CD4-positive, alpha-beta T cell treated with Interleukin-2 at 100 ng/mL for 4 hours (primary cell): ENCODE measurements around the gene PDLIM7.

Experiments
- DNase-seq: peaks from one replicate; pipeline ENCODE4 v3.0.0-alpha.2; 2020; ENCODE audit warnings: low spot score

PDLIM7 gene

GRCh38 chr5:177524941-177525655, 27.7 kb upstream of the PDLIM7 start:
- DNase-seq: no peak

DNA sequence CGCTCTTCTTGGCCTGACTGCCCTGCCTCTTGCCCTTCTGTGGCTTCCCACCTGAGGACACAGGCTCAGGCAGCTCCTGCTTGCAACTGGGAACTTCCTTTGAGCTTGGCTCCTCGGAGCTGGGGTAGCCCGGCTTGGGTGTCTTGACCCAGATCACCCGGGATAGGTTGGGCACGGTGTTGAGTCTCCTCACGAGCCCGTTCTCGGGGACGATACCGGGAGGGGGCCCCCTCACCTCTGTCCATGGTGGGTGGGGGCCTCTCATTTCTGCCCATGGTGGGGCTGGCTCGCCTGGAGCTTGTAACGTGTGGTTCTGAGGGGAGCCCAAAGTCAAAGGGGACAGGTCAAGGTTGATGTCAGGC, 27.1 kb upstream of the PDLIM7 start:
- no peak for DNase-seq

DNA sequence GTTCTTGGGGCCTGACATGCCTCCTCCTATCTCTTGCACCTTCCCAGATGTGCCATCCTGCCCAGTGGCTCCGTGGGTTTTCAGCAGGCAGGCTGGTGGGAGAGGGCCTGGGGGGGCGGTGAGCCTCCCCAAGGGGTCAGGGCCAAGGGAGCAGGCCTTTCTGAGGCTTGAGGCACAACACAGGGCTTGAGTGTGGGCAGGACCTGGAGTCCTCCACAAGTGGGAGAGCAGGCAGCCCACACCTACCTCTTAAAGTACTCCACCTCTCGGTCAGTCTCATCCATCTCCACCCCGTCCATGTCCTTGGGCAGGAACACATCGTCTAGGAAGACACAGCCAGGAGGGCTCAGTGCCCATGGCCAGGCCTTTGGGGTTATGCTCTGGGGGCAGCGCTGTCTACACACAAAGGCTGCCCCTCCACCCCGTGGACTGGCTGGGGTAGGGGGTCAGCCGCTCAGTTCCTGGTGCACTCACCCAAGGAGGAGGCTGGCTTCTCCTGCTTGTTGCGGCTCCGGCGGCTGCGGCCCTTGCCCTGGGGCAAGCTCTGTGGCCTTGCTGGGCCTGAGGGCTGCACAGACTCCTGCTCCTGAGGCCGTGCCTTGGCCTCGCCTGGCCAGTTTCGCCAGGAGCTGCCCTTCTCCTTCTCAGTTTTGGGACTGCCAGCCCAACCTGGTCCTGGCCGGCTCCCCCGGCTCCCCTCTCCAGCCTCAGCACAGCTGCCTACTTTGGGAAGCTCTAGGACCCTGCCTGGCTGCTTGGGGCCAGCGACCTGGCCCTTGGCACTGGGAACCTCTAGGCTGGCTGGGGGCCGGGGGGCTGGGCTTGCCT, 26.5 kb upstream of the PDLIM7 start:
- no peak for DNase-seq

DNA sequence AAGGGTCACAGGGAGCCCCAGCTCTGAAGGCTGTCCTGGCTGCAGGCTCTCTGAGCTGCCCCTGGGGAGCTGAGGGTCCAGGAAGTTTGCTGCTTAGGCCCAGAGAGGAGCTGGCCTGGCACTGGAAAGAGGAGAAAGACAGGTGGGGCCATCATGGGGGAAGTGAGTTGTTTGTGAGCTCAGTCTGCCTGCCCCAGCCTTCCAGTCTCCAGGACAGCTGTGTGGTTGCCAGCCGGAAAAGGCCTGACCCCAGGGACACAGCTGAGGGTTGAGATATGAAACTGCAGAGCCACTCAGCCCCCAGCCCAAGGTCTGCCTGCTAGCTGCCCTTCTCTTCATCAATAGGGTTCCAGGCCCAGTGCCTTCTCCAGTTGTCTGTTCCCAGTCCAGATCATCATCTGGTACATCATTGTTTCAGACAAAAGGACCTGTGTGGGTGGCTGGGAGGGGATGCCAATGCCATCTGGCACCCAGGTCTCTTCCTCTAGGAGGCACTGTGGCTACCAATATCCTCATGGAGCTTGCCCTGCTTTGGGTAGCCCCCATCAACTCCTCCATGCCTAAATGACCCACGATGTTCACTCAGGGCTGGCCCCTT, 23.6 kb upstream of the PDLIM7 start:
- DNase-seq: no peak

GRCh38 chr5:177520271-177520670, 22.9 kb upstream of the PDLIM7 start:
- DNase-seq: no peak

- no peak for DNase-seq
Observed at GRCh38 chr5:177519463-177520235, 22.2 kb upstream of the PDLIM7 start.

- peak; percentile 97 for DNase-seq
Observed at GRCh38 chr5:177516601-177517568, 19.5 kb upstream of the PDLIM7 start, which contains the start of gene DDX41. Gene DDX41 (minus strand): TSS chr5:177516961. CDS start chr5:177516945, 16 bp downstream.

DNA sequence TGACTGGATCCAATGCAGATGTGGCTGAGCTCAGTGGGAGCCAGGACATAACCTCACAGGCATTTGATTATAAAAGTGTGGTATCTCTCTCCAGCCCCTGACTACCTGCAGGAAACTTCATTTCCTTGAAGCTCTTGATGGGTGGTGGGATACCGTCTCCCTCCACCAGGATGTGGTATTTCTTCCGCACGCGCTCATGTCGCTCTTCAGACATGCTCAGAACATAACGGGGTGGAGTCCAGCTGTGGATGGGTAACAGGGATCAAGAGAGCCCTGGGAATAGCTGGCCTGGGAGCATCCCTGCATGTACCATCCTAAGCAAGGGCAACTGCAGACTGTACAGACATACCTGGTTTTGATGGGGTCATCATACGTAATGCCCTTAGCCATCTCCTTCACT, 18.2 kb upstream of the PDLIM7 start:
- no peak for DNase-seq

DNA sequence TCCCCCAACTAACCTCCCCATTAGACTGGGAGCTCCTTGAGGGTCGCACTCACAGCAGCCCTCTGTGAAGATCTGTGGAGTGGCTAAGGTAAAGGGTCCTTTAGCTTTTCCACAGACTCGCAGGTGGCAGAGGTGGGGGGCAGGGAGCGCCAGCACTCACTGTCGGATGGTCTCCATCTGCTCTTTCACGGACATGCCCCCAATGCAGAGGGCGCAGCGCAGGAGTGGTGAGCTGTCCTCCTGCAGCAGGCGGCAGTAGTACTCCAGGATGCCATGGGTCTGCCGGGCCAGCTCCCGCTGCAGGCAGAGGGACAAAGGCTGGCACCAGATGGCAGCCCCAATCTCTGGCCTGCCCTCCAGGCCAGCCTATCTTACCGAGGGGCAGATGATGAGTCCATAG, 17.1 kb upstream of the PDLIM7 start:
- DNase-seq: no peak

DNA sequence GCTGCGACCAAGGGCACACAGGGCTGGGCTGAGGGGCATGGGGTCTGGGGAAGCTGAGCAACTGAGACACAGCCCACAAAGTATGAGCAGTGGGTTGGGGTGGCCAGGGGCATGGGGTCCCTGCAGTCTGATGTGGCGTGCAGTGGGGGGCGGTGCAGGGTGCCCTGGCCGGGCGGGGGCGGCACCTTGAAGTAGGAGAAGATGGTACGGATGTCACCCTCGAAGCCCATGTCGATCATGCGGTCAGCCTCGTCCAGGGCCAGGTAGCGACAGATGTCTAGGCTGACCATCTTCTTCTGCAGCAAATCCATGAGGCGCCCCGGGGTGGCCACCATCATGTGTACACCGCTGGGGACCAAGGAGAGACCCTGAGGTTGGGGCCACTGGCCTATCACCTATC, 16.1 kb upstream of the PDLIM7 start:
- no peak for DNase-seq

DNA sequence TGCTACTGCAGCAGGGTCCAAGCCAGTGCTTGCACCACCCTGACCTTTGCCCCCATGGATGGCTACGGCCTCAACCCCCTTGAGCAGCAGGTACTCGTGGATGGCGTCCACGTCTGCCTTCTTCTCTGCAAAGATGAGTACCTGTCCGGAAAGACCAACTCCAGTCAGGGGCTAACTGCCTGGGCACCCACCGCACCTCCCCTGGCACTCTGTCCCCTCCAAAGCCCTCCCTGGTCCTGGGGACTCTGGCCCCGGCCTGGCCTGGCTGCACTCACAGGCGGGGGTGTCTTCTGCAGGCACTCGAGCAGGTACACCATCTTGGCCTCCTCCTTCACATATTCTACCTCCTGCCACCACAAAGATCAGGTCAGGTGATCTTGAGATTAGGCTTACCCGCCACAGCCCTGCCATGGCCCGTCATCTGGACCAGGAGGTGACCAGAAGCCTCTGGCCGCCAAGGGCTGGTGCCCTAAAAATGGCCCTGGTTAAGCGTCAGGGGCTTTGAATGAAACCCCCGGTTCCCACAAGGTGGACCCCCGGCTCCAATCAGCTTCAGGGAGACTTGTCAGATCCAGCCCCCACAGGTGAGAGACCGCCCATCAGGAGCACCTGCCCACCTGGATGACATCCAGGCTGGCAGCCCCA, 15.5 kb upstream of the PDLIM7 start:
- no peak for DNase-seq

DNA sequence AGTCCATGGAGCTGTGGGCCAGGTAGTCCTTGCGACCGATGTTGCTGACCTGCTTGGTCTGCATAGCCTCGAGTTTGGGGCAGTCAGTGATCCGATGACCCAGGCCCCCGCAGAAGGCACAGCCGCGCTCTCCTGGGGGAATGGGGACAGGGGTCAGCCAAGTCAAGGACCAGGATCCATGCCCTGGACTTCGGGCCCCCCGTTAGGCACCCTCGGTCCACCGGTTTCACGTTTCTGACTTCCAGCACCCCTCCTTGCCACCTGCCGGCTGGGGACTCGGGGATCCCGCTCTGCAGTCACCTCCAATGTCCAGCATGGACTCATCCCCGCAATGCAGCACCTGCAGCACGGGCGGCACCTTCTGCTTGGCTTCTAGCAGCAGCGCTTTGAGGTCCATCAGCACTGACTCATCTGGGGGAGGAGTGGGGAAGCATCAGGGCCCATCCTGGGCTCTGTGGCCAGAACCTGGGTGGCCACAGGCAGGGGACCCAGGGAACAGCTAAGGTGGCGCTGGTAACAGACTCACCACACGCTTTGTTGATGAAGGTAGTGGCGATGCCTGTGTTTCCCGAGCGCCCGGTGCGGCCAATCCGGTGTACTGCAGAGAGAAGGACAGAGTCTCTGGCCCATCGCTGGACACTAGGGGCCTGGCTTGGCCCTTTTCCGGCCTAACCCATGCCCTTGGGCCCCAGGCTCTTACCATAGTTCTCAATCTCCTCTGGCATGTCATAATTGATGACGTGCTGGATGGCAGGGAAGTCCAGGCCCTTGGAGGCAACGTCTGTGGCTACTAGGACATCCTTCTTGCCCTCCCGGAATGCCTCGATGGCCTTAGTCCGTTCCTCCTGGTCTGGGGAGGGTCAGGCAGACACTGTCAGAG, 14.6 kb upstream of the PDLIM7 start:
- no peak for DNase-seq

DNA sequence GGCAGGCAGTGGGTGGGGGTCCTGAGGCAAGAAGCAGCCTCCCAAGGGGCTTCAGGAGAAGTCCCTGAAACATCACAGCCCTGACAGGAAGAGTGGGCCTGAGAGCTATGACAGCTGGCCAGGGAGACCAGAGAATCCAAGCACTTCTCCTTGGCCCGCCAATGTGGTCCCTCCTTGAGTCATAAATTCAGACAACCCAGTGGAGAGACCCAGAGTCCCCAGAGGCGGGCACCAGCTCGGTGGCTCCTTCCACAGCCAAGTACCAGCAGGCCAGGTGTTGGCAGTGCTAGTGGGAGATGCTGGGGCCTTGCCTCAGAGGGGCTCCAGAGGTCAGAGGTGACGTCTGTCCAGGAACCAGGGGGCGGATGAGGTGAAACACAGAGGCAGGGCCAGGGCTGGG, 13.8 kb upstream of the PDLIM7 start:
- no peak for DNase-seq

DNA sequence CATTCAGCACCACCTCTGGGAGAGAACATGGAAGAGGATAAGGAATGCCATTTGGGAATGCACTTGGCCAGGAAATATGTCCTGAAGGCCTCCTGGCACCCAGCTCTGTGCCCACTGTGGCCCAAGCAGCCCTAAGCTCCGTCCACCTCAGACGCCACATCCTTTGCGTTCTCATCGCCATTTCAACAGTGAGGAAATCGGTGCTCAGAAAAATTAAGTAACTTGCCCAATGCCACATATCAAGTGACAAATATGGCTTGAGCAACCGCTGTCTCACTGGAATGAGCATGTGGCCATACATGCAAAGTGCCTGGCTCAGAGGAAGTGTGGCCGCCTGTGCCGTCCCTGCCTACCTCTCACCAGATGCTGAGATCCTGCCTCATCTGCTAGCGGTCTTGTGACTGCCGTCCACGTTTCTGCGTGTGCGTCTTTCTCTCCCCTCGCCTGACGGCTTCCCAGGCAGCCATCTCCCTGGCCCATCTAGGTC, 13.2 kb upstream of the PDLIM7 start:
- DNase-seq: no peak

DNA sequence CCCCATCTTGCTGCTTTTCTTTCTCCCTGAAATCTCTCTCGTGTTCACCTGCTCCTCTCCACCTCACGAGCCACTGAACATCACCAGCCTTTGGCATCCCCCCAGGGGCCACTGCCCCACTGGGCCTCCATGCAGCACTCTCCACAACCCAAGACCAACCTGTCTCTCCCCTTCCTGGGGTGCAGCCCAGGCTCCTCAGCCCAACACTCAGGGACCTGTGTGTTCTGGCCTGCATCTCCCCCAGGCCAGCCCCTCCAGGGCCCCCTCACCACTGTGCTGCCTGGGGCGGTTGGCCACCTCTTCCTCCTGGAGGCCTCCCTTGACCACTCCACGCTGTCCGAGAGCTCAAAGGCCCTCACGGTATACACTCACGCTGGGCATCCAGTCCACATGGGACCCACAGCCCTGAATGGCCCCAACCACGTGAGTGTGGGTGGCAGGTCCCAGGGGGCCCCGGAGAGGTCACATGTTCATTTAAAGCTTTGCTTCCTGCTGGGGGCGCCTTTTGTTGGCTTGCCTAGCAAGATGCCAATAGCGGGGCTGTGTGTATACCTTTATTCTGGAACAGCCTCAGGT, 12.7 kb upstream of the PDLIM7 start:
- no peak for DNase-seq

DNA sequence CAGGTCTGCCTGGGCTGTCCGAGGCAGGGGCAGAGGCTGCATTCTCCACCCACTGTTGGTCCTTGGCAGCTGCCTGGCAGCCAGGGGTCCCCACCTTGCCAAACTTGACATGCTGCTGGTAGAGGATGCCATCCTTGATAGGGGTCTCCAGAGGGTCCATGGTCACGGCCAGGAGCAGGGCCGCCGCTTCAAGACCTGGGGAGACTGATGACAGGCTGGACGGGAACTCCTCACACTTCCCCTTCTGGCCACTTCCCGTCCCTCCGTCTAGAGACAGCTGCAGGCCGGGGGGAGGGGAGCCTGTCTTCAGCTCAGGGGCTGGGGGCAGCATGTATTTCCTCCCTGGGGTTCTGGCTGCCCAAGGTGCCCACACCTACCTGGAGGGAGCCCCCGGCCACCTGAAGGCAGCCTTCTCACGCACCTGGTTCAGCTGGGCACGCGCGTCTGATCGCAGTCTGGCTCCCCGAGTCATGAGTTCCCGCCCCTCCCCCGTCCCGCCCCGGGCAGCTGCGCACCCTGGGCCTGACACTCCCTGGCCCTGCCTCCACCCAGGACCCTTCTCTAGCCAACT, 12.1 kb upstream of the PDLIM7 start, which contains the start of gene DOK3:
TSS of gene DOK3 (minus strand) at position 446 of the 571 bp plus-strand sequence. CDS start at position 160, 286 bp downstream.
- DNase-seq: no peak

DNA sequence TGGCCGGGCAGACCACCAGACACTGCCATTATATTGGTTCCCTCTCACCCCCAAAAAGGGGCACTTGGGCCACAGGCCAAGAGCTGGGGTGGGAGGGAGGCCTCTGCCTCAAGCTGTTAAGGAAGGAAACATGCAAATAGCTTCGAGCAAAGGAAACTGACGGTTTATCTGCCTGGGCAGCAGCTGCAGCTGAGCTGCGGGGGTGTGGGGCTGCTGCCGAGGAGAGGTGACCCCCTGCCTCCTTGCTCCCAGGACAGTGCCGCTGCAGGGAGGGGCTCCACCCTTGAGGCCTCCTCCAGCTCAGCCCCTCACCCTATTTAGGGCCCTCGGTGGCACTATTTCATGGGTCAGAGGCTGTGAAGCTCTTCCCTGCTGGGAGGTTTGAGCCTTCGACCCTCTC, 11.4 kb upstream of the PDLIM7 start:
- no peak for DNase-seq

- DNase-seq: no peak
Observed at GRCh38 chr5:177508221-177508611, 10.8 kb upstream of the PDLIM7 start.
